Common myeloid progenitor, CD34-positive (primary cell): ENCODE results near the gene HLF.

Experiments used
- CTCF ChIA-PET: fragments of 350-600 bp; sonication (Branson Sonifier 250); formaldehyde crosslinking; loops from one replicate; lab custom pipeline; 2021; ENCODE audit warnings: antibody characterized with exemption; lab: Charles Lee
- POLR2A ChIA-PET: fragments of 350-600 bp; sonication (Branson Sonifier 250); formaldehyde crosslinking; loops from one replicate; lab custom pipeline; 2021; ENCODE audit warnings: antibody characterized with exemption; lab: Charles Lee
- DNase-seq, 3 donors: peaks; one replicate each; pipeline versions ENCODE4 v3.0.0 to v3.0.0-alpha.2; 2013
- H3K27ac ChIP-seq, 2 experiments: 1 replicate in 1 of 2; 2 replicates in 1 of 2; pipeline ENCODE4 v1.7.0; 2013; ENCODE audit warnings: inconsistent platforms in 2 of 2, low read length in 2 of 2, mild to moderate bottlenecking in 2 of 2, low read depth in 1 of 2, moderate library complexity in 1 of 2; ENCODE audit not compliant: severe bottlenecking in 2 of 2, insufficient read depth in 1 of 2, poor library complexity in 1 of 2
- H3K27me3 ChIP-seq, 5 experiments: replicated peaks in 2 of 5; 1 replicate in 3 of 5; 2 replicates in 2 of 5; pipeline versions ENCODE4 v1.6.1 to v1.7.0; 2013; ENCODE audit warnings: low read length in 4 of 5, mild to moderate bottlenecking in 2 of 5, moderate library complexity in 2 of 5, inconsistent platforms in 1 of 5; ENCODE audit not compliant: insufficient read depth in 5 of 5, control insufficient read depth in 4 of 5
- H3K36me3 ChIP-seq, 4 experiments: 1 replicate in 2 of 4; 2 replicates in 2 of 4; pipeline versions ENCODE4 v1.6.1 to v1.7.0; 2013; ENCODE audit warnings: low read length in 3 of 4, control low read depth in 1 of 4, mild to moderate bottlenecking in 1 of 4; ENCODE audit not compliant: control insufficient read depth in 4 of 4, insufficient read depth in 4 of 4
- H3K4me1 ChIP-seq, 4 experiments: 1 replicate in 3 of 4; 2 replicates in 1 of 4; pipeline versions ENCODE4 v1.6.1 to v1.7.1; 2013; ENCODE audit warnings: low read length in 3 of 4, mild to moderate bottlenecking in 3 of 4, control low read depth in 1 of 4, inconsistent platforms in 1 of 4, moderate library complexity in 1 of 4; ENCODE audit not compliant: control insufficient read depth in 4 of 4, insufficient read depth in 4 of 4; ENCODE audit errors: control extremely low read depth in 1 of 4
- H3K4me3 ChIP-seq, 7 experiments: 1 replicate in 4 of 7; 2 replicates in 3 of 7; pipeline versions ENCODE4 v1.5.1 to v1.7.0; 2013; ENCODE audit warnings: mild to moderate bottlenecking in 7 of 7, low read length in 6 of 7, moderate library complexity in 6 of 7, inconsistent platforms in 2 of 7, low read depth in 2 of 7, control low read depth in 1 of 7; ENCODE audit not compliant: insufficient read depth in 4 of 7, control insufficient read depth in 1 of 7; ENCODE audit errors: extremely low read depth in 1 of 7
- H3K9me3 ChIP-seq, 5 experiments: 1 replicate in 4 of 5; 2 replicates in 1 of 5; pipeline versions ENCODE4 v1.6.1 to v1.7.1; 2013; ENCODE audit warnings: low read length in 4 of 5, mild to moderate bottlenecking in 2 of 5, inconsistent platforms in 1 of 5, low read depth in 1 of 5, moderate library complexity in 1 of 5; ENCODE audit not compliant: control insufficient read depth in 4 of 5, insufficient read depth in 2 of 5; ENCODE audit errors: control extremely low read depth in 1 of 5
- WGBS: methylation state at CpG from one replicate; pipeline ENCODE4 v1.1.5; 2013; ENCODE audit not compliant: insufficient coverage; 5-methylcytosine and 5-hydroxymethylcytosine counted together

HLF gene

DNA sequence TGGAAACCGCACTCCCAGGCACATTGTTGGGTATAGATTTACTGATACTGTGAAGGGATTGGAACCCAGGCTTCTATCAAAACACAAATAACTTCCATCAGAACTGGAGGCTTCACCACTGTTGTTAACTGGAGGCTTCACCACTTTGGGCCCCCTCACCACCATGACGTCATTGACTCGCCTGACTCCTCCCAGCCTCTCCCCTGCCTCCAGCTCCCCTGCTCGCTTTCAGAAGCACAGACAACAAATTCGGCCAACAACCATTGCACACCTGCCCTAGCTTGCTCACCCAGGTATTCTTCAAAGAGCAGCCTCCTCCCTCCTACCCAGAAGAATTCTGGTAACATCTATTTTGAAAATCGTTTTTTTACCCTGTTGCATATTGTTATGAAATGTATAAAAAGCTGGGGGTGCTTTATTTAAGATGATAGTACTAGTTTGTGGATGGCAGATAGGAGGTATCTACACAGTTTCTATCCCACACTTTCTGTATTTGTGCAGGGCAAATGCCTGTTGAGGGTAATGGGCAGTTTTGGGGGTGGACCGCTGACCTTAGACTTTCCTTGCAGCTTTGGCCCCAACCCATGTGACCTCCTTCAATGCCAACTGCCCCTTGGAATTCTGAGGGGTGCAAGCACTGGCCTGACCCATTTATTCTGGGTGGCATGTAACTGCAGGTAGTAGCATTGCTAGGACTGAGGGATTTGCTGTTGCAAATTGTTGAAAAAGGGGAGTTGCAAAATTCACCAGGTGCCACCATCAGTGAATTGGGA, 54.1 kb downstream of the HLF start:
- ChIA-PET POLR2A (no interaction called here), CTCF (interaction anchor here (0.9 kb wide), 1 partner anchor 30 kb away, joined by 3 read pairs; no protein-coding TSS in a partner anchor)
- Histone ChIP-seq H3K4me3 (no peak overlapping the region), H3K27ac (no peak overlapping the region), H3K27me3 (no peaks in the 10 kb centered on the region), H3K36me3 (peaks cover 13 to 78% (median 28%) of the 10 kb centered on the region in 4 experiments), H3K9me3 (no peaks in the 10 kb centered on the region), H3K4me1 (no peaks in the 10 kb centered on the region)
- 94% methylated on average over 4 of the region's 7 CpGs for WGBS
- DNase-seq = no peak

GRCh38 chr17:55319933-55320593, 55.3 kb downstream of the HLF start:
- H3K9me3 ChIP-seq = no peaks in the 10 kb centered on the region
- CTCF ChIA-PET = interaction anchor here (0.9 kb wide), 1 partner anchor 11 kb away, joined by 4 read pairs; no protein-coding TSS in a partner anchor
- 96% methylated on average over 4 of the region's 5 CpGs for WGBS
- no peaks in the 10 kb centered on the region for H3K4me1 ChIP-seq
- DNase-seq = no peak
- POLR2A ChIA-PET = no interaction called here
- H3K36me3 ChIP-seq = peaks cover 12 to 68% (median 21%) of the 10 kb centered on the region in 4 experiments
- H3K4me3 ChIP-seq = no peak overlapping the region
- H3K27me3 ChIP-seq = no peaks in the 10 kb centered on the region
- H3K27ac ChIP-seq = no peak overlapping the region

DNA sequence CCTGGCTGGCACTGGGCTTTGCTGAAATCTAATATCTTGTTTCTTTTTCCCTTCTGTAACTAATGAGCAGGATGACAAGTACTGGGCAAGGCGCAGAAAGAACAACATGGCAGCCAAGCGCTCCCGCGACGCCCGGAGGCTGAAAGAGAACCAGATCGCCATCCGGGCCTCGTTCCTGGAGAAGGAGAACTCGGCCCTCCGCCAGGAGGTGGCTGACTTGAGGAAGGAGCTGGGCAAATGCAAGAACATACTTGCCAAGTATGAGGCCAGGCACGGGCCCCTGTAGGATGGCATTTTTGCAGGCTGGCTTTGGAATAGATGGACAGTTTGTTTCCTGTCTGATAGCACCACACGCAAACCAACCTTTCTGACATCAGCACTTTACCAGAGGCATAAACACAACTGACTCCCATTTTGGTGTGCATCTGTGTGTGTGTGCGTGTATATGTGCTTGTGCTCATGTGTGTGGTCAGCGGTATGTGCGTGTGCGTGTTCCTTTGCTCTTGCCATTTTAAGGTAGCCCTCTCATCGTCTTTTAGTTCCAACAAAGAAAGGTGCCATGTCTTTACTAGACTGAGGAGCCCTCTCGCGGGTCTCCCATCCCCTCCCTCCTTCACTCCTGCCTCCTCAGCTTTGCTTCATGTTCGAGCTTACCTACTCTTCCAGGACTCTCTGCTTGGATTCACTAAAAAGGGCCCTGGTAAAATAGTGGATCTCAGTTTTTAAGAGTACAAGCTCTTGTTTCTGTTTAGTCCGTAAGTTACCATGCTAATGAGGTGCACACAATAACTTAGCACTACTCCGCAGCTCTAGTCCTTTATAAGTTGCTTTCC, 56.0 kb downstream of the HLF start:
- CTCF ChIA-PET = interaction anchor here (0.9 kb wide), 1 partner anchor 10 kb away, joined by 4 read pairs; no protein-coding TSS in a partner anchor

DNA sequence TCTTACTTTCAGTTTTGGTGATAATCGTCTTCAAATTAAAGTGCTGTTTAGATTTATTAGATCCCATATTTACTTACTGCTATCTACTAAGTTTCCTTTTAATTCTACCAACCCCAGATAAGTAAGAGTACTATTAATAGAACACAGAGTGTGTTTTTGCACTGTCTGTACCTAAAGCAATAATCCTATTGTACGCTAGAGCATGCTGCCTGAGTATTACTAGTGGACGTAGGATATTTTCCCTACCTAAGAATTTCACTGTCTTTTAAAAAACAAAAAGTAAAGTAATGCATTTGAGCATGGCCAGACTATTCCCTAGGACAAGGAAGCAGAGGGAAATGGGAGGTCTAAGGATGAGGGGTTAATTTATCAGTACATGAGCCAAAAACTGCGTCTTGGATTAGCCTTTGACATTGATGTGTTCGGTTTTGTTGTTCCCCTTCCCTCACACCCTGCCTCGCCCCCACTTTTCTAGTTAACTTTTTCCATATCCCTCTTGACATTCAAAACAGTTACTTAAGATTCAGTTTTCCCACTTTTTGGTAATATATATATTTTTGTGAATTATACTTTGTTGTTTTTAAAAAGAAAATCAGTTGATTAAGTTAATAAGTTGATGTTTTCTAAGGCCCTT, 56.8 kb downstream of the HLF start:
- no peak overlapping the region for H3K4me3 ChIP-seq
- H3K27ac ChIP-seq = no peak overlapping the region
- H3K4me1 ChIP-seq = no peaks in the 10 kb centered on the region
- DNase-seq = no peak
- H3K27me3 ChIP-seq = no peaks in the 10 kb centered on the region
- peaks cover 9 to 53% (median 12%) of the 10 kb centered on the region in 4 experiments for H3K36me3 ChIP-seq
- no peaks in the 10 kb centered on the region for H3K9me3 ChIP-seq
- ChIA-PET CTCF (no interaction called here), POLR2A (no interaction called here)
- no CpG with 5 or more reads among the region's 6 CpGs for WGBS

More for the DNA sequence above, 56.0 kb downstream of the HLF start:
- Histone ChIP-seq H3K9me3 (no peaks in the 10 kb centered on the region), H3K27me3 (no peaks in the 10 kb centered on the region), H3K4me1 (no peaks in the 10 kb centered on the region), H3K36me3 (peaks cover 9 to 60% (median 16%) of the 10 kb centered on the region in 4 experiments), H3K27ac (no peak overlapping the region), H3K4me3 (no peak overlapping the region)
- POLR2A ChIA-PET = no interaction called here
- WGBS = 97% methylated on average over 16 of the region's 23 CpGs
- DNase-seq = no peak

GRCh38 chr17:55322453-55322985, 57.8 kb downstream of the HLF start:
- Histone ChIP-seq H3K4me1 (no peaks in the 10 kb centered on the region), H3K27me3 (no peaks in the 10 kb centered on the region), H3K27ac (no peak overlapping the region), H3K4me3 (no peak overlapping the region), H3K36me3 (peaks cover 7 to 44% (median 11%) of the 10 kb centered on the region in 4 experiments), H3K9me3 (no peaks in the 10 kb centered on the region)
- WGBS = 100% methylated on average over 7 of the region's 11 CpGs
- no peak for DNase-seq
- ChIA-PET CTCF (no interaction called here), POLR2A (no interaction called here)

GRCh38 chr17:55323518-55324295, 58.9 kb downstream of the HLF start:
- DNase-seq = no peak
- ChIA-PET POLR2A (no interaction called here), CTCF (no interaction called here)
- H3K9me3 ChIP-seq = peaks cover 0 to 3% (median 0%) of the 10 kb centered on the region in 5 experiments
- no peaks in the 10 kb centered on the region for H3K4me1 ChIP-seq
- no peaks in the 10 kb centered on the region for H3K27me3 ChIP-seq
- H3K4me3 ChIP-seq = no peak overlapping the region
- H3K27ac ChIP-seq = no peak overlapping the region
- peaks cover 0 to 32% (median 6%) of the 10 kb centered on the region in 4 experiments for H3K36me3 ChIP-seq
- 100% methylated on average over 6 of the region's 7 CpGs for WGBS
